BE2C (cell line): ENCODE data around the gene DOK7.
"Not testable (repeated sequence)": the region's sequence is repeated elsewhere in the genome, so short reads cannot be mapped to it uniquely, and the experiment has no call there.

Source experiments
- DNase-seq: peaks from one replicate; pipeline ENCODE4 v3.0.0-alpha.2; 2020
- H3K27me3 ChIP-seq: fragments of 250-450 bp; sonication (Bioruptor Pico); 2 replicates; pipeline ENCODE4 v1.5.1; 2020; ENCODE audit warnings: mild to moderate bottlenecking
- H3K36me3 ChIP-seq: fragments of 250-450 bp; sonication (Bioruptor Pico); 2 replicates; pipeline ENCODE4 v1.5.1; 2020; ENCODE audit warnings: mild to moderate bottlenecking
- H3K4me1 ChIP-seq: fragments of 250-450 bp; sonication (Bioruptor Pico); 2 replicates; pipeline ENCODE4 v1.5.1; 2020
- H3K4me3 ChIP-seq: 2 replicates; pipeline ENCODE4 v1.5.1; 2011; ENCODE audit warnings: low read depth, low read length
- H3K9me3 ChIP-seq: fragments of 250-450 bp; sonication (Bioruptor Pico); 2 replicates; pipeline ENCODE4 v1.5.1; 2020
- CTCF ChIP-seq: IDR thresholded peaks from 2 replicates; pipeline ENCODE4 v1.5.1; 2012; ENCODE audit warnings: mild to moderate bottlenecking, low read depth, low read length

Gene DOK7

GRCh38 chr4:3533423-3533820 lies 70.3 kb downstream of the DOK7 start:
- Histone ChIP-seq H3K4me3 (no peak overlapping the region), H3K27me3 (no peaks in the 10 kb centered on the region), H3K9me3 (no peaks in the 10 kb centered on the region), H3K36me3 (peaks cover 9% of the 10 kb centered on the region; the same call in 1 of the 2 replicates), H3K4me1 (no peaks in the 10 kb centered on the region; the same call in 1 of the 2 replicates)
- no peak for DNase-seq
- TF ChIP-seq CTCF, result no peak

- not testable (repeated sequence) for H3K4me3 ChIP-seq, H3K36me3 ChIP-seq, DNase-seq, H3K4me1 ChIP-seq, H3K27me3 ChIP-seq, H3K9me3 ChIP-seq
These were observed 72.7 kb downstream of the DOK7 start for GRCh38 chr4:3535812-3536211.

GRCh38 chr4:3538906-3539305 lies 75.8 kb downstream of the DOK7 start:
- H3K27me3 ChIP-seq, H3K9me3 ChIP-seq, H3K36me3 ChIP-seq, H3K4me3 ChIP-seq, H3K4me1 ChIP-seq, DNase-seq: not testable (repeated sequence)

- not testable (repeated sequence) for H3K36me3 ChIP-seq, DNase-seq, H3K4me1 ChIP-seq, H3K9me3 ChIP-seq, H3K4me3 ChIP-seq, H3K27me3 ChIP-seq
These were observed 80.3 kb downstream of the DOK7 start for GRCh38 chr4:3543415-3543814.
